HEK293T (cell line): ENCODE data around the gene SLC6A6.

ENCODE experiments used
- ARNT ChIP-seq: fragments of 450-650 bp; IDR thresholded peaks from 2 replicates; pipeline ENCODE4 v1.6.1; 2017; ENCODE audit warnings: mild to moderate bottlenecking
- BHLHE40 ChIP-seq: fragments of 450-650 bp; IDR thresholded peaks from 2 replicates; pipeline ENCODE4 v1.6.1; 2016; ENCODE audit warnings: mild to moderate bottlenecking, moderate library complexity, borderline replicate concordance
- CTBP1 ChIP-seq: fragments of 450-650 bp; IDR thresholded peaks from 2 replicates; pipeline ENCODE4 v1.6.1; 2016; ENCODE audit warnings: borderline replicate concordance
- ELF4 ChIP-seq: fragments of 450-650 bp; IDR thresholded peaks from 2 replicates; pipeline ENCODE4 v1.6.1; 2017; ENCODE audit warnings: antibody characterized with exemption
- HDGF ChIP-seq: fragments of 450-650 bp; IDR thresholded peaks from 2 replicates; pipeline ENCODE4 v1.6.1; 2017; ENCODE audit warnings: antibody characterized with exemption, borderline replicate concordance
- NFRKB ChIP-seq: fragments of 450-650 bp; IDR thresholded peaks from 2 replicates; pipeline ENCODE4 v1.6.1; 2016; ENCODE audit warnings: mild to moderate bottlenecking, moderate library complexity
- PKNOX1 ChIP-seq: fragments of 450-650 bp; IDR thresholded peaks from 2 replicates; pipeline ENCODE4 v1.6.1; 2016
- SP1 ChIP-seq: fragments of 450-650 bp; IDR thresholded peaks from 2 replicates; pipeline ENCODE4 v1.6.1; 2017
- SUZ12 ChIP-seq: fragments of 450-650 bp; IDR thresholded peaks from 2 replicates; pipeline ENCODE4 v1.6.1; 2016; ENCODE audit warnings: mild to moderate bottlenecking
- TARDBP ChIP-seq: fragments of 450-650 bp; IDR thresholded peaks from 2 replicates; pipeline ENCODE4 v1.6.1; 2016

GRCh38 chr3:14448063-14448462 lies 45.7 kb downstream of the SLC6A6 start:
- no peak for TF ChIP-seq ARNT
- no peak for TF ChIP-seq CTBP1
- no peak for TF ChIP-seq NFRKB
- no peak for TF ChIP-seq BHLHE40
- TF ChIP-seq SP1: no peak
- no peak for TF ChIP-seq HDGF
- no peak for TF ChIP-seq ELF4
- TF ChIP-seq PKNOX1: no peak
- TF ChIP-seq SUZ12: no peak
- TF ChIP-seq TARDBP: no peak
